H9 (cell line): ENCODE results near the gene RASSF3. TPM values are rescaled to one million over a fixed set of nuclear protein-coding genes. Genes with fewer than 3 reads are reported as not detected.

Experiments
- DNase-seq: peaks from one replicate; pipeline ENCODE4 v3.0.0-alpha.2; 2017
- H2AFZ ChIP-seq: one replicate; pipeline ENCODE4 v1.6.1; 2013; ENCODE audit warnings: mild to moderate bottlenecking, low read length, control low read depth, moderate library complexity
- H2AK5ac ChIP-seq: 2 replicates; pipeline ENCODE4 v1.6.1; 2013; ENCODE audit warnings: low read length, control low read depth, mixed read lengths; ENCODE audit not compliant: insufficient read length
- H2BK120ac ChIP-seq: one replicate; pipeline ENCODE4 v1.6.1; 2013; ENCODE audit warnings: low read depth, mild to moderate bottlenecking, low read length, control low read depth, inconsistent platforms; ENCODE audit not compliant: poor library complexity, severe bottlenecking
- H2BK12ac ChIP-seq: 2 replicates; pipeline ENCODE4 v1.6.1; 2013; ENCODE audit warnings: low read length, control low read depth, mixed read lengths, low read depth; ENCODE audit not compliant: insufficient read length
- H2BK15ac ChIP-seq: 2 replicates; pipeline ENCODE4 v1.6.1; 2013; ENCODE audit warnings: low read depth, low read length, control low read depth
- H2BK20ac ChIP-seq: one replicate; pipeline ENCODE4 v1.6.1; 2013; ENCODE audit warnings: low read depth, mild to moderate bottlenecking, low read length, control low read depth, inconsistent platforms; ENCODE audit not compliant: poor library complexity, severe bottlenecking
- H2BK5ac ChIP-seq: 2 replicates; pipeline ENCODE4 v1.6.1; 2013; ENCODE audit warnings: low read length, control low read depth, mixed read lengths; ENCODE audit not compliant: insufficient read length
- H3K14ac ChIP-seq: 2 replicates; pipeline ENCODE4 v1.6.1; 2013; ENCODE audit warnings: low read length, control low read depth; ENCODE audit not compliant: insufficient read depth
- H3K18ac ChIP-seq: 2 replicates; pipeline ENCODE4 v1.6.1; 2013; ENCODE audit warnings: low read depth, mild to moderate bottlenecking, mixed read lengths, low read length, control low read depth; ENCODE audit not compliant: insufficient read length
- H3K23ac ChIP-seq: 2 replicates; pipeline ENCODE4 v1.6.1; 2013; ENCODE audit warnings: low read length, control low read depth, mixed read lengths, low read depth; ENCODE audit not compliant: insufficient read length
- H3K23me2 ChIP-seq: 2 replicates; pipeline ENCODE4 v1.6.1; 2013; ENCODE audit warnings: low read depth, mild to moderate bottlenecking, mixed read lengths, low read length, control low read depth; ENCODE audit not compliant: insufficient read length, poor library complexity, severe bottlenecking
- H3K27ac ChIP-seq: 2 replicates; pipeline ENCODE4 v1.5.1; 2013; ENCODE audit warnings: low read length, control low read depth, mixed read lengths, low read depth; ENCODE audit not compliant: insufficient read length
- H3K27me3 ChIP-seq: 2 replicates; pipeline ENCODE4 v1.6.1; 2013; ENCODE audit warnings: low read length, control low read depth, inconsistent platforms; ENCODE audit not compliant: insufficient read depth
- H3K4ac ChIP-seq: 2 replicates; pipeline ENCODE4 v1.6.1; 2013; ENCODE audit warnings: low read depth, mild to moderate bottlenecking, control low read depth, inconsistent platforms, low read length, moderate library complexity
- H3K4me1 ChIP-seq: 2 replicates; pipeline ENCODE4 v1.6.1; 2013; ENCODE audit warnings: low read length, control low read depth, inconsistent platforms; ENCODE audit not compliant: insufficient read depth
- H3K4me2 ChIP-seq: 2 replicates; pipeline ENCODE4 v1.6.1; 2013; ENCODE audit warnings: low read length, control low read depth, mixed read lengths; ENCODE audit not compliant: insufficient read length, insufficient read depth
- H3K56ac ChIP-seq: 2 replicates; pipeline ENCODE4 v1.6.1; 2013; ENCODE audit warnings: low read depth, mild to moderate bottlenecking, mixed read lengths, low read length, control low read depth; ENCODE audit not compliant: insufficient read length
- H3K79me1 ChIP-seq: 2 replicates; pipeline ENCODE4 v1.6.1; 2013; ENCODE audit warnings: low read depth, mild to moderate bottlenecking, moderate library complexity, low read length, control low read depth, inconsistent platforms; ENCODE audit not compliant: insufficient read depth, poor library complexity, severe bottlenecking
- H3K79me2 ChIP-seq: 2 replicates; pipeline ENCODE4 v1.6.1; 2013; ENCODE audit warnings: low read length, control low read depth, inconsistent platforms; ENCODE audit not compliant: insufficient read depth
- H3K9ac ChIP-seq: 2 replicates; pipeline ENCODE4 v1.6.1; 2013; ENCODE audit warnings: low read length, control low read depth, mixed read lengths; ENCODE audit not compliant: insufficient read length; ENCODE audit errors: extremely low read depth
- H3K9me3 ChIP-seq: one replicate; pipeline ENCODE4 v1.6.1; 2013; ENCODE audit warnings: low read depth, low read length, inconsistent platforms; ENCODE audit not compliant: control insufficient read depth
- H3T11ph ChIP-seq: one replicate; pipeline ENCODE4 v1.6.1; 2013; ENCODE audit warnings: mild to moderate bottlenecking, low read length, control low read depth, inconsistent platforms
- H4K20me1 ChIP-seq: one replicate; pipeline ENCODE4 v1.6.1; 2013; ENCODE audit not compliant: control insufficient read depth, insufficient read length, insufficient read depth
- H4K5ac ChIP-seq: 2 replicates; pipeline ENCODE4 v1.6.1; 2013; ENCODE audit warnings: low read depth, mild to moderate bottlenecking, mixed read lengths, low read length, control low read depth; ENCODE audit not compliant: insufficient read length
- H4K8ac ChIP-seq: replicated peaks from 2 replicates; pipeline ENCODE4 v1.6.1; 2013; ENCODE audit warnings: low read length, control low read depth, mixed read lengths, low read depth; ENCODE audit not compliant: insufficient read length
- H4K91ac ChIP-seq: 2 replicates; pipeline ENCODE4 v1.6.1; 2013; ENCODE audit warnings: low read depth, mild to moderate bottlenecking, moderate library complexity, mixed read lengths, low read length, control low read depth; ENCODE audit not compliant: insufficient read length
- H3K27ac Mint-ChIP-seq, 3 experiments: 2 replicates in 2 of 3; 3 replicates in 1 of 3; pipeline ENCODE4 v1.8.0; 2020 to 2021; ENCODE audit warnings: mixed read lengths in 3 of 3, mild to moderate bottlenecking in 1 of 3, moderate library complexity in 1 of 3
- H3K27me3 Mint-ChIP-seq: 2 replicates; pipeline ENCODE4 v1.8.0; 2021; ENCODE audit warnings: low read depth, mild to moderate bottlenecking, moderate library complexity, mixed read lengths
- H3K36me3 Mint-ChIP-seq, 3 experiments: 2 replicates in 2 of 3; 3 replicates in 1 of 3; pipeline ENCODE4 v1.8.0; 2020 to 2021; ENCODE audit warnings: low read depth in 3 of 3, mixed read lengths in 3 of 3; ENCODE audit not compliant: insufficient read depth in 1 of 3
- H3K4me1 Mint-ChIP-seq, 2 experiments: 2 replicates each; pipeline ENCODE4 v1.8.0; 2020; ENCODE audit warnings: mixed read lengths in 2 of 2
- H3K4me3 Mint-ChIP-seq, 2 experiments: 2 replicates in 1 of 2; 3 replicates in 1 of 2; pipeline ENCODE4 v1.8.0; 2020 to 2021; ENCODE audit warnings: mild to moderate bottlenecking in 2 of 2, mixed read lengths in 2 of 2, moderate library complexity in 1 of 2
- H3K9me3 Mint-ChIP-seq, 2 experiments: 2 replicates in 1 of 2; 3 replicates in 1 of 2; pipeline ENCODE4 v1.8.0; 2020; ENCODE audit warnings: mild to moderate bottlenecking in 2 of 2, mixed read lengths in 2 of 2, moderate library complexity in 1 of 2
- CTCF ChIP-seq: fragments of 200-600 bp; sonication (generic); conservative IDR thresholded peaks from 3 replicates; pipeline ENCODE4 v1.8.0; 2021; ENCODE audit warnings: antibody characterized with exemption, mild to moderate bottlenecking
- WGBS: extraction: QIAGEN DNeasy Blood & Tissue Kit; methylation state at CpG from one replicate; pipeline ENCODE4 v1.1.7; 2013; ENCODE audit warnings: missing lambda C conversion rate, low lambda C conversion rate, mixed read lengths; ENCODE audit not compliant: insufficient read length; ENCODE audit errors: extremely low coverage; 5-methylcytosine and 5-hydroxymethylcytosine counted together
- total RNA-seq: library from RNA; stranded (reverse); gene quantifications from 2 replicates; pipeline ENCODE4 v1.2.1, GENCODE V29; 2021

RASSF3 gene
- total RNA-seq, 1 experiment from 2014 or later = 45.1 TPM

GRCh38 chr12:64694130-64695040, 84.1 kb downstream of the RASSF3 start:
- no peaks in the 10 kb centered on the region for H3K27me3 ChIP-seq
- no peak overlapping the region for H3K4me3 Mint-ChIP-seq

More at GRCh38 chr12:64694130-64695040, 84.1 kb downstream of the RASSF3 start:
- H2BK120ac ChIP-seq = no peak overlapping the region
- Mint-ChIP-seq H3K27me3 (no peaks in the 10 kb centered on the region; the same call in 1 of the 2 replicates), H3K27ac (peak overlapping the region in 2 of 3 experiments; percentile 10 to 90; a peak in 4 of 7 replicates), H3K4me1 (peaks cover 34 to 53% of the 10 kb centered on the region in 2 experiments), H3K9me3 (no peaks in the 10 kb centered on the region), H3K36me3 (peaks cover 0 to 18% (median 16%) of the 10 kb centered on the region in 3 experiments; a peak in 6 of 7 replicates)
- H3K18ac ChIP-seq = no peak overlapping the region
- no peak overlapping the region for H2AFZ ChIP-seq
- H4K5ac ChIP-seq = no peak overlapping the region
- H3K14ac ChIP-seq = no peak overlapping the region; the same call in 1 of the 2 replicates
- DNase-seq = no peak
- H3T11ph ChIP-seq = no peak overlapping the region
- no peak overlapping the region for H3K9ac ChIP-seq
- no peak overlapping the region for H2BK5ac ChIP-seq
- H3K56ac ChIP-seq = no peak overlapping the region
- WGBS = no CpG with 5 or more reads among the region's 18 CpGs
- H3K79me1 ChIP-seq = no peaks in the 10 kb centered on the region
- no peaks in the 10 kb centered on the region for H4K20me1 ChIP-seq
- no peak overlapping the region for H3K4me2 ChIP-seq
- H2AK5ac ChIP-seq = no peak overlapping the region
- no peaks in the 10 kb centered on the region; the same call in 1 of the 2 replicates for H3K4me1 ChIP-seq
- H2BK20ac ChIP-seq = no peak overlapping the region
- no peak overlapping the region for H2BK12ac ChIP-seq
- H4K8ac ChIP-seq = no peak overlapping the region
- no peak overlapping the region for H2BK15ac ChIP-seq
- H3K23me2 ChIP-seq = no peaks in the 10 kb centered on the region
- no peak overlapping the region for H4K91ac ChIP-seq
- H3K4ac ChIP-seq = no peak overlapping the region
- no peaks in the 10 kb centered on the region for H3K79me2 ChIP-seq
- no peak overlapping the region for H3K27ac ChIP-seq
- H3K9me3 ChIP-seq = no peaks in the 10 kb centered on the region
- no peak for TF ChIP-seq CTCF
- H3K23ac ChIP-seq = no peak overlapping the region
